PC-9 (cell line): ENCODE measurements around the gene ZNF385B. TPM values are rescaled to one million over a fixed set of nuclear protein-coding genes. Genes with fewer than 3 reads are reported as not detected.

ENCODE experiments used
- BruUV-seq: library from RNA; stranded (reverse); fragments of 400-500 nt; replicated peaks from 2 replicates; lab custom pipeline; 2021; lab: Mats Ljungman, UMichigan
- CTCF ChIA-PET: fragments of 300-600 bp; sonication (Branson Sonifier 250); formaldehyde crosslinking; loops from one replicate; lab custom pipeline; 2022; ENCODE audit warnings: antibody characterized with exemption; lab: Charles Lee
- POLR2A ChIA-PET: fragments of 300-600 bp; sonication (Branson Sonifier 250); formaldehyde crosslinking; loops from one replicate; lab custom pipeline; 2022; ENCODE audit warnings: antibody characterized with exemption; ENCODE audit not compliant: unreplicated experiment; lab: Charles Lee
- DNase-seq, 2 experiments: peaks; one replicate each; pipeline versions ENCODE4 v3.0.0 to v3.0.0-alpha.2; 2015 to 2022; ENCODE audit warnings: mixed read lengths in 1 of 2
- H2AFZ ChIP-seq: fragments of 200-600 bp; sonication (generic); 2 replicates; pipeline ENCODE4 v1.8.1; 2017; ENCODE audit warnings: antibody characterized with exemption
- H3F3A ChIP-seq: fragments of 200-600 bp; sonication (generic); 2 replicates; pipeline ENCODE4 v1.8.1; 2017; ENCODE audit warnings: antibody characterized with exemption, mild to moderate bottlenecking, low read depth; ENCODE audit not compliant: insufficient read depth
- H3K27ac ChIP-seq: fragments of 200-600 bp; sonication (generic); 2 replicates; pipeline ENCODE4 v1.6.1; 2016; ENCODE audit warnings: mixed run types
- H3K27me3 ChIP-seq: fragments of 200-600 bp; sonication (generic); 2 replicates; pipeline ENCODE4 v1.6.1; 2016; ENCODE audit warnings: low read depth, mixed run types; ENCODE audit not compliant: insufficient read depth
- H3K36me3 ChIP-seq: fragments of 200-600 bp; sonication (generic); 2 replicates; pipeline ENCODE4 v1.6.1; 2016; ENCODE audit warnings: low read depth, mixed run types
- H3K4me1 ChIP-seq: fragments of 200-600 bp; sonication (generic); replicated peaks from 2 replicates; pipeline ENCODE4 v1.6.1; 2016; ENCODE audit warnings: mixed run types; ENCODE audit not compliant: insufficient read depth
- H3K4me2 ChIP-seq: fragments of 200-600 bp; sonication (generic); 2 replicates; pipeline ENCODE4 v1.6.1; 2017; ENCODE audit warnings: mixed run types
- H3K4me3 ChIP-seq: fragments of 200-600 bp; sonication (generic); 2 replicates; pipeline ENCODE4 v1.6.1; 2016; ENCODE audit warnings: mixed run types
- H3K79me2 ChIP-seq: fragments of 200-600 bp; sonication (generic); 2 replicates; pipeline ENCODE4 v1.6.1; 2017; ENCODE audit warnings: low read depth, mixed run types
- H3K9me2 ChIP-seq: fragments of 200-600 bp; sonication (generic); 2 replicates; pipeline ENCODE4 v1.8.1; 2017; ENCODE audit warnings: mild to moderate bottlenecking; ENCODE audit not compliant: insufficient read depth
- H3K9me3 ChIP-seq: fragments of 200-600 bp; sonication (generic); 2 replicates; pipeline ENCODE4 v1.8.1; 2016; ENCODE audit warnings: low read depth; ENCODE audit not compliant: insufficient read depth
- H4K20me1 ChIP-seq: fragments of 200-600 bp; sonication (generic); 2 replicates; pipeline ENCODE4 v1.8.1; 2017; ENCODE audit not compliant: insufficient read depth
- EZH2 ChIP-seq: fragments of 200-600 bp; sonication (generic); IDR thresholded peaks from 2 replicates; pipeline ENCODE4 v1.8.0; 2017; ENCODE audit warnings: antibody characterized with exemption, low read depth
- intact Hi-C: fragments of 100-400 bp; cut with micrococcal nuclease; formaldehyde crosslinking; loops from one replicate; pipeline ENCODE4 v1.10.0; 2022; ENCODE audit not compliant: unreplicated experiment
- total RNA-seq: library from RNA; stranded (reverse); gene quantifications from 2 replicates; pipeline ENCODE4 v1.2.3, GENCODE V29; 2021
- TF ChIP-seq, protein P1 (sequence below): fragments of 200-600 bp; sonication (generic); conservative IDR thresholded peaks from 2 replicates; pipeline ENCODE4 v1.6.1; 2017; ENCODE audit warnings: mixed run types, antibody characterized with exemption, mild to moderate bottlenecking, moderate library complexity

The ZNF385B gene
- total RNA-seq, 1 experiment from 2014 or later = 4.1 TPM

DNA sequence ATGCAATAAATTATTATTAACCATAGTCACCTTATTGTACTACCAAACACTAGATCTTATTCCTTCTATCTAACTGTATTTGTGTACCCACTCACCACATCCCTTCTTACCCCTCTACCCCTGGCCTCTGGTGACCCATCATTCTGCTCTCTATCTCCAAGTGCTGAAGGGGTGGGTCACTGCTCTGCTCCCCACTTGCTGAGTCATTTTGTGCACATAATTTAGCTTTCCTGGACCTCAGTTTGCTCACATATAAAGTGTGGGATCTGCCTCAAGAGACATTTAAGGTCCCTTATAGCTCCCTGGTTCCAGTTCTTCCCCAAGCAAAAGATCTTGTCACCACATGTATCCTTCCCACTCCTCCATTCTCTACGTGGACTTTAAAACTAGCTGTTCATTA is 169.4 kb downstream of the ZNF385B start:
- intact Hi-C loops = loop anchor here (1.0 kb wide), 1 partner anchor 19 kb away; no protein-coding TSS in a partner anchor
- Histone ChIP-seq H3K4me1 (no peaks in the 10 kb centered on the region), H3K27ac (no peak overlapping the region), H3K4me3 (no peak overlapping the region), H3K27me3 (no peaks in the 10 kb centered on the region), H4K20me1 (no peaks in the 10 kb centered on the region), H3K9me3 (no peaks in the 10 kb centered on the region), H3F3A (no peaks in the 10 kb centered on the region), H3K9me2 (no peaks in the 10 kb centered on the region; the same call in 1 of the 2 replicates), H3K36me3 (no peaks in the 10 kb centered on the region), H2AFZ (no peak overlapping the region), H3K79me2 (no peaks in the 10 kb centered on the region), H3K4me2 (no peak overlapping the region)
- no peak for DNase-seq
- POLR2A ChIA-PET = no interaction called here
- CTCF ChIA-PET = interaction anchor here (1.7 kb wide), 1 partner anchor 9 kb away, joined by 4 read pairs; no protein-coding TSS in a partner anchor
- TF ChIP-seq, protein P1, sequence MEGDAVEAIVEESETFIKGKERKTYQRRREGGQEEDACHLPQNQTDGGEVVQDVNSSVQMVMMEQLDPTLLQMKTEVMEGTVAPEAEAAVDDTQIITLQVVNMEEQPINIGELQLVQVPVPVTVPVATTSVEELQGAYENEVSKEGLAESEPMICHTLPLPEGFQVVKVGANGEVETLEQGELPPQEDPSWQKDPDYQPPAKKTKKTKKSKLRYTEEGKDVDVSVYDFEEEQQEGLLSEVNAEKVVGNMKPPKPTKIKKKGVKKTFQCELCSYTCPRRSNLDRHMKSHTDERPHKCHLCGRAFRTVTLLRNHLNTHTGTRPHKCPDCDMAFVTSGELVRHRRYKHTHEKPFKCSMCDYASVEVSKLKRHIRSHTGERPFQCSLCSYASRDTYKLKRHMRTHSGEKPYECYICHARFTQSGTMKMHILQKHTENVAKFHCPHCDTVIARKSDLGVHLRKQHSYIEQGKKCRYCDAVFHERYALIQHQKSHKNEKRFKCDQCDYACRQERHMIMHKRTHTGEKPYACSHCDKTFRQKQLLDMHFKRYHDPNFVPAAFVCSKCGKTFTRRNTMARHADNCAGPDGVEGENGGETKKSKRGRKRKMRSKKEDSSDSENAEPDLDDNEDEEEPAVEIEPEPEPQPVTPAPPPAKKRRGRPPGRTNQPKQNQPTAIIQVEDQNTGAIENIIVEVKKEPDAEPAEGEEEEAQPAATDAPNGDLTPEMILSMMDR = no peak
- no peak for TF ChIP-seq EZH2
- BruUV-seq = no TSS peak

DNA sequence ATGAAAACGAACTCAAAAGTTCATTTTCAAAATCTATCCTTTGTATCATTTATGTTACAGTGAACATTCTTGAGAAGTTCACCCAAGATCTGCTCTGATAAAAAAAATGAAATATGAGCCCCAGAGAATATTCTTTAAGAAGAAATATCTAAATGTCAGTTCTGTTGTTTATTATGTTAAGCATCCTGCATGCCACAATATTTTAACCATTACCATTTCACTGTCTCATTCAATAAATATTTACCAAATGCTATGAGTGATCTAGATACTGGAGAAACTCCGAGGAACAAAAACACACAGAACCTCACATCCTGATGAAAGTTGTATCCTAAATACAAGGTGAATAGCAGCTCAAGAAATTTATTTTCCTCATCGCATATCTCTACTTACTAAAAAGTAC is 170.2 kb downstream of the ZNF385B start:
- ChIA-PET CTCF (no interaction called here), POLR2A (interaction anchor here (0.6 to 0.7 kb wide), 2 partner anchors 128 to 251 kb away, joined by 4 read pairs; no protein-coding TSS in a partner anchor)
- H3K4me1 ChIP-seq = no peaks in the 10 kb centered on the region
- no peak overlapping the region for H3K27ac ChIP-seq
- no peaks in the 10 kb centered on the region for H3K36me3 ChIP-seq
- H2AFZ ChIP-seq = no peak overlapping the region
- H3K4me2 ChIP-seq = no peak overlapping the region
- no TSS peak for BruUV-seq
- H4K20me1 ChIP-seq = no peaks in the 10 kb centered on the region
- no peak overlapping the region for H3K4me3 ChIP-seq
- H3K79me2 ChIP-seq = no peaks in the 10 kb centered on the region
- H3F3A ChIP-seq = no peaks in the 10 kb centered on the region
- intact Hi-C loops = loop anchor here (1.0 kb wide), 2 partner anchors 10 to 95 kb away; no protein-coding TSS in a partner anchor
- DNase-seq = no peak
- no peaks in the 10 kb centered on the region; the same call in 1 of the 2 replicates for H3K9me2 ChIP-seq
- H3K27me3 ChIP-seq = no peaks in the 10 kb centered on the region
- H3K9me3 ChIP-seq = no peaks in the 10 kb centered on the region
- TF ChIP-seq EZH2 = no peak
- TF ChIP-seq, protein P1 = no peak

DNA sequence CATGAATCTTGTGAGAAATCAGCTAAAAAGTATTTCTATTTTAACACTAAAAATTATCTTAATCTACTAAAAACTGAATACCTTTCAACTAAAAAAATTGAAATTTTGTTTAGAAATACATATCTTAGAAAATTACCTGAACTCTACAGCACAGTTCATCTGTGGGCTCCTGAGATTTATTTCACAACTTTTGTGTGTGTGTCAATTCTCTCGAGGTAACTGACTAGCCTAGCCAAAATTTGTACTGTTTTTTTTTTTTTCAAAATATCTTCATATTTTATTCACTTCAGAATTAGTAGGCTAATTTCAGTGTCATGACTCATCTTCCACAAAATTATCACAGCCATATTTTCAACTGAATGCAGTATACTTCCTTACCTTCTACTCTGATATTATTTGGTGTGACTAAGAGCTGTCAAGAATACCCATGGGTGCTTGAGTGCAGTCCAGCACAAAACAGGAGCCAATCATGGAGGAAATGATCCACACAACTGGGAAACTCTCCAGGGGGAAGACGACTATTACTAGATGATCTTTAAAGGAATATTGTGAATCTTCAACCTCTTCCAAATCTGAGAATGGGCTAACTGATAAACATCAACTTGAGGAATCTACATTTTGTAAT is 174.6 kb downstream of the ZNF385B start:
- no peak overlapping the region for H3K4me3 ChIP-seq
- ChIA-PET POLR2A (no interaction called here), CTCF (no interaction called here)
- H3K9me2 ChIP-seq = no peaks in the 10 kb centered on the region; the same call in 1 of the 2 replicates
- H3K9me3 ChIP-seq = no peaks in the 10 kb centered on the region
- no peak overlapping the region for H3K4me2 ChIP-seq
- TF ChIP-seq EZH2 = no peak
- TF ChIP-seq, protein P1 = no peak
- no peaks in the 10 kb centered on the region for H3K4me1 ChIP-seq
- intact Hi-C loops = no loop called here
- no peak overlapping the region for H2AFZ ChIP-seq
- no peaks in the 10 kb centered on the region for H3K27me3 ChIP-seq
- no peaks in the 10 kb centered on the region for H3K79me2 ChIP-seq
- H3K36me3 ChIP-seq = no peaks in the 10 kb centered on the region
- H3F3A ChIP-seq = no peaks in the 10 kb centered on the region
- no peak for DNase-seq
- BruUV-seq = no TSS peak
- no peaks in the 10 kb centered on the region for H4K20me1 ChIP-seq
- H3K27ac ChIP-seq = no peak overlapping the region
